Osteocyte (in vitro differentiated cells): Measurements from ENCODE around the gene TAF10. TPM values are rescaled to one million over a fixed set of nuclear protein-coding genes. Genes with fewer than 3 reads are reported as not detected.

Source experiments
- DNase-seq: peaks from one replicate; pipeline ENCODE4 v3.0.0; 2021; ENCODE audit warnings: mixed read lengths; ENCODE audit not compliant: unreplicated experiment; ENCODE audit errors: extremely low spot score
- H3K27ac Mint-ChIP-seq: one replicate; pipeline ENCODE4 v1.8.0; 2021; ENCODE audit warnings: mild to moderate bottlenecking, mixed read lengths; ENCODE audit not compliant: unreplicated experiment
- H3K27me3 Mint-ChIP-seq: one replicate; pipeline ENCODE4 v1.8.0; 2021; ENCODE audit warnings: mixed read lengths; ENCODE audit not compliant: unreplicated experiment
- H3K36me3 Mint-ChIP-seq: one replicate; pipeline ENCODE4 v1.8.0; 2021; ENCODE audit warnings: mixed read lengths; ENCODE audit not compliant: unreplicated experiment
- H3K4me1 Mint-ChIP-seq: one replicate; pipeline ENCODE4 v1.8.0; 2021; ENCODE audit warnings: mixed read lengths; ENCODE audit not compliant: unreplicated experiment
- H3K4me3 Mint-ChIP-seq: one replicate; pipeline ENCODE4 v1.8.0; 2021; ENCODE audit warnings: mild to moderate bottlenecking, moderate library complexity, mixed read lengths; ENCODE audit not compliant: unreplicated experiment
- H3K9me3 Mint-ChIP-seq: one replicate; pipeline ENCODE4 v1.8.0; 2021; ENCODE audit warnings: mixed read lengths; ENCODE audit not compliant: unreplicated experiment
- CTCF ChIP-seq: fragments of 200-600 bp; sonication (generic); IDR thresholded peaks from 2 replicates; pipeline ENCODE4 v1.5.0; 2021; ENCODE audit warnings: antibody characterized with exemption, mild to moderate bottlenecking, moderate library complexity
- total RNA-seq: library from RNA; stranded (reverse); gene quantifications from 2 replicates; pipeline ENCODE4 v1.2.1, GENCODE V29; 2021

TAF10 gene
- total RNA-seq, 1 donor from 2014 or later = 100 TPM

- no peak overlapping the region for H3K27ac Mint-ChIP-seq
- peaks cover 12% of the 10 kb centered on the region for H3K4me1 Mint-ChIP-seq
- DNase-seq = no peak
- H3K36me3 Mint-ChIP-seq = no peaks in the 10 kb centered on the region
- no peaks in the 10 kb centered on the region for H3K9me3 Mint-ChIP-seq
- no peak overlapping the region for H3K4me3 Mint-ChIP-seq
- H3K27me3 Mint-ChIP-seq = no peaks in the 10 kb centered on the region
- no peak for TF ChIP-seq CTCF
Measured at GRCh38 chr11:6653656-6654055, 41.6 kb upstream of the TAF10 start.

- Mint-ChIP-seq H3K9me3 (no peaks in the 10 kb centered on the region), H3K4me1 (peaks cover 12% of the 10 kb centered on the region), H3K4me3 (no peak overlapping the region), H3K36me3 (no peaks in the 10 kb centered on the region), H3K27me3 (no peaks in the 10 kb centered on the region), H3K27ac (no peak overlapping the region)
- DNase-seq = no peak
- TF ChIP-seq CTCF = no peak
Measured at GRCh38 chr11:6653097-6653496, 41.1 kb upstream of the TAF10 start.

GRCh38 chr11:6652182-6652581 lies 40.2 kb upstream of the TAF10 start:
- DNase-seq = no peak
- H3K4me3 Mint-ChIP-seq = no peak overlapping the region
- peaks cover 12% of the 10 kb centered on the region for H3K4me1 Mint-ChIP-seq
- no peaks in the 10 kb centered on the region for H3K27me3 Mint-ChIP-seq
- H3K27ac Mint-ChIP-seq = no peak overlapping the region
- no peak for TF ChIP-seq CTCF
- no peaks in the 10 kb centered on the region for H3K9me3 Mint-ChIP-seq
- H3K36me3 Mint-ChIP-seq = no peaks in the 10 kb centered on the region

- Mint-ChIP-seq H3K9me3 (no peaks in the 10 kb centered on the region), H3K27ac (no peak overlapping the region), H3K27me3 (no peaks in the 10 kb centered on the region), H3K4me1 (peaks cover 1% of the 10 kb centered on the region), H3K36me3 (no peaks in the 10 kb centered on the region), H3K4me3 (no peak overlapping the region)
- no peak for TF ChIP-seq CTCF
- no peak for DNase-seq
Measured at GRCh38 chr11:6650980-6651379, 39.0 kb upstream of the TAF10 start.

- no peak overlapping the region for H3K4me3 Mint-ChIP-seq
- no peak overlapping the region for H3K27ac Mint-ChIP-seq
- no peak for TF ChIP-seq CTCF
- no peaks in the 10 kb centered on the region for H3K27me3 Mint-ChIP-seq
- H3K36me3 Mint-ChIP-seq = peaks cover under 1% of the 10 kb centered on the region
- H3K4me1 Mint-ChIP-seq = no peaks in the 10 kb centered on the region
- H3K9me3 Mint-ChIP-seq = no peaks in the 10 kb centered on the region
- DNase-seq = no peak
Measured at GRCh38 chr11:6650104-6650503, 38.1 kb upstream of the TAF10 start.
